Activated CD4-positive, alpha-beta memory T cell treated with anti-CD3 and anti-CD28 coated beads, Interleukin-2, amount 10 ng/mL, durations not matched to agents 7 days and 5 days (primary cell): ENCODE results near the gene KIAA0319L. TPM values are rescaled to one million over a fixed set of nuclear protein-coding genes. Genes with fewer than 3 reads are reported as not detected.
"Not testable (repeated sequence)": the region's sequence is repeated elsewhere in the genome, so short reads cannot be mapped to it uniquely, and the experiment has no call there.

ENCODE experiments used
- CTCF ChIA-PET: fragments of 350-600 bp; sonication (Branson Sonifier 250); formaldehyde crosslinking; loops from one replicate; lab custom pipeline; 2021; ENCODE audit warnings: antibody characterized with exemption, inconsistent platforms; lab: Charles Lee
- POLR2A ChIA-PET: fragments of 350-600 bp; sonication (Branson Sonifier 250); formaldehyde crosslinking; loops from one replicate; lab custom pipeline; 2021; ENCODE audit warnings: antibody characterized with exemption; lab: Charles Lee
- DNase-seq: peaks from one replicate; pipeline ENCODE4 v3.0.0-alpha.2; 2020
- H3K27ac Mint-ChIP-seq: one replicate; pipeline ENCODE4 v1.8.0; 2021; ENCODE audit warnings: mild to moderate bottlenecking, mixed read lengths
- H3K27me3 Mint-ChIP-seq: one replicate; pipeline ENCODE4 v1.8.0; 2021; ENCODE audit warnings: mixed read lengths
- H3K36me3 Mint-ChIP-seq: one replicate; pipeline ENCODE4 v1.8.0; 2021; ENCODE audit warnings: low read depth, mixed read lengths
- H3K4me1 Mint-ChIP-seq: one replicate; pipeline ENCODE4 v1.8.0; 2021; ENCODE audit warnings: mixed read lengths
- H3K4me3 Mint-ChIP-seq: one replicate; pipeline ENCODE4 v1.8.0; 2021; ENCODE audit warnings: mild to moderate bottlenecking, mixed read lengths
- H3K9me3 Mint-ChIP-seq: one replicate; pipeline ENCODE4 v1.8.0; 2021; ENCODE audit warnings: mixed read lengths
- total RNA-seq, 2 experiments: library from RNA; stranded (reverse); gene quantifications; one replicate each; pipeline ENCODE4 v1.2.3, GENCODE V29; 2021

KIAA0319L gene
- total RNA-seq, 2 experiments from 2014 or later = 48.4 to 53.2 TPM

DNA sequence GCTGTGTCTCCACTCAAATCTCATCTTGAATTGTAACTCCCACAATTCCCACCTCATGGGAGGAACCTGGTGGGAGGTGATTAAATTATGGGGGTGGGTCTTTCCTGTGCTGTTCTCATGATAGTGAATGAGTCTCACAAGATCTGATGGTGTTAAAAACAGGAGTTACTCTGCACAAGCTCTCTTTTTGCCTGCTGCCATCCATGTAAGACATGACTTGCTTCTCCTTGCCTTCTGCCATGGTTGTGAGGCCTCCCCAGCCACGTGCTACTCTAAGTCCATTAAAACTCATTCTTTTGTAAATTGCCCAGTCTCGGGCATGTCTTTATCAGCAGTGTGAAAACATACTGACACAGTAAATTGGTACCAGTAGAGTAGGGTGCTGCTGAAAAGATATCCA is 93.5 kb downstream of the KIAA0319L start:
- Mint-ChIP-seq H3K9me3 (peaks cover 14% of the 10 kb centered on the region), H3K4me1 (peaks cover 24% of the 10 kb centered on the region), H3K36me3 (peaks cover 69% of the 10 kb centered on the region)
- CTCF ChIA-PET = interaction anchor here (2.5 kb wide), 1 partner anchor 12 kb away, joined by 10 read pairs; no protein-coding TSS in a partner anchor
- H3K27ac Mint-ChIP-seq, DNase-seq, H3K4me3 Mint-ChIP-seq, POLR2A ChIA-PET, H3K27me3 Mint-ChIP-seq: not testable (repeated sequence)

- ChIA-PET CTCF (interaction anchor here (0.6 to 2.5 kb wide), 2 partner anchors 12 to 16 kb away, joined by 3 to 10 read pairs; no protein-coding TSS in a partner anchor), POLR2A (no interaction called here)
- H3K27ac Mint-ChIP-seq = no peak overlapping the region
- DNase-seq = no peak
- peaks cover 66% of the 10 kb centered on the region for H3K36me3 Mint-ChIP-seq
- peaks cover 14% of the 10 kb centered on the region for H3K9me3 Mint-ChIP-seq
- H3K4me1 Mint-ChIP-seq = peaks cover 22% of the 10 kb centered on the region
- no peak overlapping the region for H3K4me3 Mint-ChIP-seq
- no peaks in the 10 kb centered on the region for H3K27me3 Mint-ChIP-seq
Observed at GRCh38 chr1:35463232-35463631, 94.0 kb downstream of the KIAA0319L start.

GRCh38 chr1:35461966-35462651 is 95.1 kb downstream of the KIAA0319L start:
- H3K27ac Mint-ChIP-seq = peak overlapping the region; percentile 37
- no peak for DNase-seq
- CTCF ChIA-PET = interaction anchor here (2.5 kb wide), 1 partner anchor 10 kb away, joined by 10 read pairs; no protein-coding TSS in a partner anchor
- peaks cover 14% of the 10 kb centered on the region for H3K9me3 Mint-ChIP-seq
- H3K27me3 Mint-ChIP-seq = no peaks in the 10 kb centered on the region
- H3K4me1 Mint-ChIP-seq = peaks cover 25% of the 10 kb centered on the region
- no peak overlapping the region for H3K4me3 Mint-ChIP-seq
- peaks cover 58% of the 10 kb centered on the region for H3K36me3 Mint-ChIP-seq
- POLR2A ChIA-PET = no interaction called here

DNA sequence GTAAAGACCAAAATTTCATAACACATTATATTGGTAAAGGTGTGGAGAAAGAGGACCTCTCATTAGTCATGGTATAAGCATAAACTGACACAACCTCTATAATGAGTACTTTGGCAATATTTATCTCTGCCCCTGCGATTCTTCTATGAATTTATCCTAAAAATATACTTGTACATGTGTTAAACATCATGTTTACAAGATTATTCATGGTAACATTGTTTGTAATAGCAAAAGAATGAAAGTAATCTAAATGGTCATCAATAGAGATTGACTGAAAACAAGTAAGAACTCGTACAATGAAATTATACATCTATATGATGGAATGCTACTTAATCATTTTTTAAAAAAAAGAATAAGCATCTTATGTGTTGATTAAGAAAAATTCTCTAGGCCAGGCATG is 96.4 kb downstream of the KIAA0319L start:
- ChIA-PET CTCF (interaction anchor here (2.7 kb wide), 1 partner anchor 10 kb away, joined by 15 read pairs; no protein-coding TSS in a partner anchor), POLR2A (no interaction called here)
- no peak overlapping the region for H3K4me3 Mint-ChIP-seq
- H3K27ac Mint-ChIP-seq = no peak overlapping the region
- no peak for DNase-seq
- H3K36me3 Mint-ChIP-seq = peaks cover 55% of the 10 kb centered on the region
- H3K27me3 Mint-ChIP-seq = no peaks in the 10 kb centered on the region
- peaks cover 30% of the 10 kb centered on the region for H3K4me1 Mint-ChIP-seq
- peaks cover 9% of the 10 kb centered on the region for H3K9me3 Mint-ChIP-seq

GRCh38 chr1:35454616-35455015 is 102.6 kb downstream of the KIAA0319L start:
- Mint-ChIP-seq H3K4me1 (peaks cover 38% of the 10 kb centered on the region), H3K9me3 (no peaks in the 10 kb centered on the region), H3K27ac (no peak overlapping the region), H3K36me3 (peaks cover 30% of the 10 kb centered on the region), H3K4me3 (no peak overlapping the region), H3K27me3 (no peaks in the 10 kb centered on the region)
- no peak for DNase-seq
- ChIA-PET CTCF (interaction anchor here (0.6 to 10.6 kb wide), 7 partner anchors 15 to 431 kb away, joined by 3 to 159 read pairs (median 3); partner anchors contain the start of gene CLSPN), POLR2A (interaction anchor here (1.1 to 6.2 kb wide), 3 partner anchors 50 to 110 kb away, joined by 3 to 44 read pairs (median 4); partner anchors contain the start of genes KIAA0319L and NCDN)

- POLR2A ChIA-PET = interaction anchor here (1.1 to 6.2 kb wide), 3 partner anchors 51 to 111 kb away, joined by 3 to 44 read pairs (median 4); partner anchors contain the start of genes KIAA0319L and NCDN
- Mint-ChIP-seq H3K27ac (no peak overlapping the region), H3K27me3 (no peaks in the 10 kb centered on the region)
Observed at GRCh38 chr1:35454176-35454575, 103.0 kb downstream of the KIAA0319L start.

GRCh38 chr1:35453031-35453430 is 104.2 kb downstream of the KIAA0319L start:
- H3K4me3 Mint-ChIP-seq = no peak overlapping the region
- H3K9me3 Mint-ChIP-seq = no peaks in the 10 kb centered on the region
- no peak for DNase-seq
- peaks cover 39% of the 10 kb centered on the region for H3K4me1 Mint-ChIP-seq
- H3K36me3 Mint-ChIP-seq = peaks cover 25% of the 10 kb centered on the region
- ChIA-PET POLR2A (interaction anchor here (1.5 to 6.2 kb wide), 2 partner anchors 13 to 104 kb away, joined by 3 to 44 read pairs; partner anchors contain the start of genes KIAA0319L and NCDN), CTCF (interaction anchor here (0.6 to 10.6 kb wide), 14 partner anchors 10 to 392 kb away, joined by 3 to 159 read pairs (median 8); partner anchors contain the start of genes KIAA0319L and NCDN)
- H3K27me3 Mint-ChIP-seq = no peaks in the 10 kb centered on the region
- no peak overlapping the region for H3K27ac Mint-ChIP-seq

More at GRCh38 chr1:35454176-35454575, 103.0 kb downstream of the KIAA0319L start:
- CTCF ChIA-PET = interaction anchor here (0.6 to 10.6 kb wide), 6 partner anchors 14 to 431 kb away, joined by 3 to 159 read pairs (median 3); partner anchors contain the start of gene CLSPN
- DNase-seq = no peak
- peaks cover 38% of the 10 kb centered on the region for H3K4me1 Mint-ChIP-seq
- H3K36me3 Mint-ChIP-seq = peaks cover 30% of the 10 kb centered on the region
- no peak overlapping the region for H3K4me3 Mint-ChIP-seq
- H3K9me3 Mint-ChIP-seq = no peaks in the 10 kb centered on the region

DNA sequence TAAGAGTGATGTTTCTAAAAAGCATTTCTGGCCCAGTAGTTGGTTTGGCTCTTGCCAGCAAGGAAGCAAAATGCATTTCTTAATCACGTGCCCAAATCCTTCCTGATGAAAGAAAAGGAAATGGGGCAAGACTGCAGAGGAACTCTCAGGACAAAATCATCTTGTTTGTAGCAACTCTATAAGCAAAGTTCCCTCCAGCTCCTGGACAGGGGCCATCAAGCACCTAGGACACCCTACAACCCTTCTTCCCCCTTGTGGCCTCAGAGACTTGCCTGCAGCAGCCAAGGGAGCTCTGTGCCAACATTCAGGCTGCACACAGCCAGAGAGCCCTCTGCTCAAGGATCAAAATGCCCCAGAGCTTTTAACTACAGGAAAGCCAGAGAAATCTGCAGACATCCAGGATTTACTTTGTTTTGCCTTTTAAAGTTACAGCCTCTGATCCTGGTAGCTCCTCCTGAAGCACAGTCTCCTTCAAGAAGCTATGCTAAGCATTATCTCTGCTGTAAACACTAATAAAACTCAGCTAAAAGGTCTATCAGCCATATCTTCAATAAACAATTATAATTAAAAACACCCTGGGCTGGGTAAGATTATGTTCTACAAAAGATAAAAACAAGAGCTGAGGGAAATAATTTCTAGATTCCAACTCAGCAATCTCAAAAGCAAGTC is 105.0 kb downstream of the KIAA0319L start:
- Mint-ChIP-seq H3K27ac (peak overlapping the region; percentile 32), H3K4me1 (peaks cover 36% of the 10 kb centered on the region), H3K36me3 (peaks cover 25% of the 10 kb centered on the region), H3K27me3 (no peaks in the 10 kb centered on the region), H3K9me3 (no peaks in the 10 kb centered on the region), H3K4me3 (no peak overlapping the region)
- DNase-seq = no peak
- ChIA-PET CTCF (interaction anchor here (0.8 to 10.6 kb wide), 25 partner anchors 7 to 351 kb away, joined by 3 to 159 read pairs (median 8); partner anchors contain the start of genes KIAA0319L and NCDN), POLR2A (interaction anchor here (1.0 to 6.2 kb wide), 8 partner anchors 13 to 317 kb away, joined by 3 to 44 read pairs (median 5); partner anchors contain the start of genes KIAA0319L and NCDN)

- ChIA-PET POLR2A (interaction anchor here (1.1 to 6.2 kb wide), 8 partner anchors 11 to 318 kb away, joined by 3 to 44 read pairs (median 6); partner anchors contain the start of genes KIAA0319L and NCDN), CTCF (interaction anchor here (0.6 to 10.6 kb wide), 44 partner anchors 8 to 420 kb away, joined by 3 to 159 read pairs (median 6); partner anchors contain the start of genes KIAA0319L, NCDN and TFAP2E)
- Mint-ChIP-seq H3K36me3 (peaks cover 24% of the 10 kb centered on the region), H3K27me3 (no peaks in the 10 kb centered on the region), H3K4me1 (peaks cover 32% of the 10 kb centered on the region), H3K4me3 (no peak overlapping the region), H3K9me3 (no peaks in the 10 kb centered on the region), H3K27ac (no peak overlapping the region)
- peak; percentile 81 for DNase-seq
Observed at GRCh38 chr1:35451125-35451528, 106.1 kb downstream of the KIAA0319L start.

- no peak overlapping the region for H3K27ac Mint-ChIP-seq
- H3K27me3 Mint-ChIP-seq = no peaks in the 10 kb centered on the region
Observed at GRCh38 chr1:35449334-35450008, 107.7 kb downstream of the KIAA0319L start.

DNA sequence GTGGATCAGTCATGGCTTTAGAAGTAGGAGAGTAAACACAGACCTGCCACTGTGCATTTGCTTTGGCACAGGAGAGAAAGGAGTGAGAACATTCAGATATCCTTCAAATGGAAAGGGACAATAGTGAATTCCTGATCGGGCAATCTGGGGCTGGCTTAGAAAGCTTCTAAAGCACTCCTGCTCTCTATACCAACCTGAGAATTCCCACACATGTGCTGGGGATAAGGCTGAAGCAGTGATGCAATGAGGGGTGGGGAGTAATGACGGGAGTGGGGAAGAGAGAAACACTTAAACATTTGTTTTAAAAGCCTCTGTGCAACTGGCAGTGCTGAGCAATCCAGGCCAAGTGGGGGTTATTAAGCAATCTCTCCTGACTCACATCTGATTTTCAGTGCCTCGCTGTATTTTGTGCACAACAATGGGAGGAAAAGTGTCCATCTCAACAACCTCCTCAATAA is 108.8 kb downstream of the KIAA0319L start:
- Mint-ChIP-seq H3K4me1 (peaks cover 19% of the 10 kb centered on the region), H3K27me3 (no peaks in the 10 kb centered on the region), H3K9me3 (no peaks in the 10 kb centered on the region), H3K27ac (no peak overlapping the region), H3K4me3 (no peak overlapping the region), H3K36me3 (peaks cover 13% of the 10 kb centered on the region)
- ChIA-PET POLR2A (interaction anchor here (6.2 kb wide), 1 partner anchor 109 kb away, joined by 44 read pairs; the partner anchor contains the start of genes KIAA0319L and NCDN), CTCF (interaction anchor here (1.0 to 10.6 kb wide), 3 partner anchors 89 to 120 kb away, joined by 3 to 159 read pairs (median 55); no protein-coding TSS in a partner anchor)
- no peak for DNase-seq

More at GRCh38 chr1:35449334-35450008, 107.7 kb downstream of the KIAA0319L start:
- H3K36me3 Mint-ChIP-seq = peaks cover 19% of the 10 kb centered on the region
- peaks cover 24% of the 10 kb centered on the region for H3K4me1 Mint-ChIP-seq
- DNase-seq = no peak
- no peaks in the 10 kb centered on the region for H3K9me3 Mint-ChIP-seq
- CTCF ChIA-PET = interaction anchor here (1.0 to 10.6 kb wide), 9 partner anchors 8 to 326 kb away, joined by 3 to 159 read pairs (median 30); partner anchors contain the start of genes KIAA0319L and NCDN
- POLR2A ChIA-PET = interaction anchor here (1.5 to 6.2 kb wide), 2 partner anchors 57 to 108 kb away, joined by 4 to 44 read pairs; partner anchors contain the start of genes KIAA0319L and NCDN
- H3K4me3 Mint-ChIP-seq = no peak overlapping the region
